Fibroblast of lung (primary cell): Measurements from ENCODE around the gene TEX19. TPM values are rescaled to one million over a fixed set of nuclear protein-coding genes. Genes with fewer than 3 reads are reported as not detected.

Source experiments
- DNase-seq, 2 donors: peaks; one replicate each; pipeline versions ENCODE4 v3.0.0 to v3.0.0-alpha.2; 2010; ENCODE audit warnings: low read depth in 2 of 2
- H2AFZ ChIP-seq: 2 replicates; pipeline ENCODE4 v1.5.1; 2012; ENCODE audit warnings: low read length, control low read depth, inconsistent platforms
- H3K27ac ChIP-seq: 2 replicates; pipeline ENCODE4 v1.5.1; 2011; ENCODE audit warnings: low read length, control low read depth; ENCODE audit not compliant: insufficient read depth
- H3K27me3 ChIP-seq: 2 replicates; pipeline ENCODE4 v1.5.1; 2011; ENCODE audit warnings: mild to moderate bottlenecking, low read length; ENCODE audit not compliant: control insufficient read depth, insufficient read depth
- H3K36me3 ChIP-seq: 2 replicates; pipeline ENCODE4 v1.5.1; 2011; ENCODE audit warnings: low read length; ENCODE audit not compliant: control insufficient read depth, insufficient read depth
- H3K4me1 ChIP-seq: 2 replicates; pipeline ENCODE4 v1.5.1; 2011; ENCODE audit warnings: low read length; ENCODE audit not compliant: control insufficient read depth, insufficient read depth; ENCODE audit errors: extremely low read depth
- H3K4me2 ChIP-seq: 2 replicates; pipeline ENCODE4 v1.5.1; 2011; ENCODE audit warnings: low read length, control low read depth; ENCODE audit not compliant: insufficient read depth; ENCODE audit errors: extremely low read depth
- H3K4me3 ChIP-seq, 4 experiments: fragments of 200-600 bp in 1 of 4; sonication (generic) in 1 of 4; replicated peaks in 1 of 4; 2 replicates each; pipeline ENCODE4 v1.5.1; 2011 to 2016; ENCODE audit warnings: low read length in 4 of 4, low read depth in 3 of 4, mild to moderate bottlenecking in 3 of 4, control low read depth in 2 of 4, inconsistent platforms in 1 of 4, mixed read lengths in 1 of 4; ENCODE audit not compliant: insufficient read depth in 1 of 4; ENCODE audit errors: control extremely low read depth in 1 of 4
- H3K79me2 ChIP-seq: 2 replicates; pipeline ENCODE4 v1.5.1; 2012; ENCODE audit warnings: mild to moderate bottlenecking, low read length, inconsistent platforms; ENCODE audit not compliant: control insufficient read depth, insufficient read depth
- H3K9ac ChIP-seq: 2 replicates; pipeline ENCODE4 v1.5.1; 2011; ENCODE audit warnings: mild to moderate bottlenecking, low read length, control low read depth; ENCODE audit not compliant: insufficient read depth
- H3K9me3 ChIP-seq: 2 replicates; pipeline ENCODE4 v1.5.1; 2012; ENCODE audit warnings: low read depth, low read length; ENCODE audit not compliant: control insufficient read depth, insufficient read depth
- H4K20me1 ChIP-seq: 2 replicates; pipeline ENCODE4 v1.5.1; 2011; ENCODE audit warnings: low read length; ENCODE audit not compliant: control insufficient read depth, insufficient read depth; ENCODE audit errors: extremely low read depth
- EZH2 ChIP-seq: IDR thresholded peaks from 2 replicates; pipeline ENCODE4 v1.5.1; 2012; ENCODE audit warnings: low read length, control low read depth, mild to moderate bottlenecking; ENCODE audit errors: missing control alignments
- polyA plus RNA-seq, 2 donors: library from polyadenylated mRNA; depleted of rRNA in 1 of 2; stranded (reverse) in 1 of 2; unstranded in 1 of 2; fragments of >200 nt; gene quantifications; 2 replicates each; pipeline ENCODE4 v1.2.1, GENCODE V29; 2011 to 2012; ENCODE audit warnings: missing spikeins in 1 of 2
- total RNA-seq: library from RNA; depleted of rRNA; stranded (reverse); fragments of >200 nt; gene quantifications from 2 replicates; pipeline ENCODE4 v1.2.1, GENCODE V29; 2014
- TF ChIP-seq, protein P1 (sequence below), 2 donors: IDR thresholded peaks in 1 of 2; conservative IDR thresholded peaks in 1 of 2; 1 replicate in 1 of 2; 2 replicates in 1 of 2; pipeline ENCODE4 v1.5.1; 2011 to 2012; ENCODE audit warnings: low read length in 2 of 2, control low read depth in 1 of 2, inconsistent platforms in 1 of 2, low read depth in 1 of 2, mild to moderate bottlenecking in 1 of 2

The TEX19 gene
- total and polyA plus RNA-seq, 2 donors (not counting 1 experiment from before 2014, with no cell fraction given): 0.05 to 0.17 TPM

DNA sequence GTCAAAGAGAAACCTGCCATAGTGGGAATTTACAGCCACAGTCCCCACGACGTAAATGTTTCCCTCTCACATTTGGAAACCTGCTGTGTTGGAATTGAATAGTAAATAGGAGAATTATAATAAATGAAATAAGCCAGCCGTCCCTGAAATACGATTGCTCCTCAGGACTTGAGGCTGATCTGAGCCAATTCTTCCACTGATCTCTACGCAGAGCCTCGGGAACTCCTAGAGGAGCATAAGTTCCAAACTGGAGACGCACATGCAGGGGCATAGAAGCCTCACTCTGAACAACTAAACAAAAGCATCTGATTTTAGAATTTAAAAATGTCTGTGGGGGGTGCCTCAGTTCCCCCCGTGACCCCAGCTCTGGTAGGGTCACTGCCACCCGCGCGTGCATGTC is 10.2 kb upstream of the TEX19 start:
- H3K4me2 ChIP-seq: no peak overlapping the region

DNA sequence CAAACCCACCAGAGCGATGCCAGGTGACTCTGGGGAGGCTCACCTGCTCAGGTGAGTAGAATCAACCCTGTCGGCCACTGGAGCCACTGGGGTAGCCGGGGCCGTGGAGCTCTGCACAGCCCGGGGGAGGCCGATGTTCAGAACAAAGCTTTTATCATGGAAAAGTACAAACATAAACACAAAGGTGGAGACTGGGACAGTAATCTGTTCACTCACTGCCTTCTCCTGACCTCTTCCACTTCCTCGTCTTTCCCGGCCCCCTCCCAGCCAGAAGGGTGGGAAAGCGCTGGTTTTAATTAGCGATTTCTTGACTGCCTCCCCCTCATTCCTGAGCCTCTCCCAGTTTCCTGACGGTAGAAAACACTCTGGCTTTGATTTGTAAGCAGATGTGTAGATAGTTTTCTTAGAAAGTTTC is 9.8 kb upstream of the TEX19 start:
- Histone ChIP-seq H3K4me1 (no peaks in the 10 kb centered on the region), H3K4me3 (no peak overlapping the region), H2AFZ (no peak overlapping the region), H3K36me3 (no peaks in the 10 kb centered on the region), H3K27me3 (peaks cover 6% of the 10 kb centered on the region), H3K79me2 (no peaks in the 10 kb centered on the region), H3K9me3 (no peaks in the 10 kb centered on the region), H4K20me1 (no peaks in the 10 kb centered on the region), H3K9ac (no peak overlapping the region), H3K27ac (no peak overlapping the region), H3K4me2 (peak overlapping the region; percentile 45)
- DNase-seq: no peak
- TF ChIP-seq, protein P1, sequence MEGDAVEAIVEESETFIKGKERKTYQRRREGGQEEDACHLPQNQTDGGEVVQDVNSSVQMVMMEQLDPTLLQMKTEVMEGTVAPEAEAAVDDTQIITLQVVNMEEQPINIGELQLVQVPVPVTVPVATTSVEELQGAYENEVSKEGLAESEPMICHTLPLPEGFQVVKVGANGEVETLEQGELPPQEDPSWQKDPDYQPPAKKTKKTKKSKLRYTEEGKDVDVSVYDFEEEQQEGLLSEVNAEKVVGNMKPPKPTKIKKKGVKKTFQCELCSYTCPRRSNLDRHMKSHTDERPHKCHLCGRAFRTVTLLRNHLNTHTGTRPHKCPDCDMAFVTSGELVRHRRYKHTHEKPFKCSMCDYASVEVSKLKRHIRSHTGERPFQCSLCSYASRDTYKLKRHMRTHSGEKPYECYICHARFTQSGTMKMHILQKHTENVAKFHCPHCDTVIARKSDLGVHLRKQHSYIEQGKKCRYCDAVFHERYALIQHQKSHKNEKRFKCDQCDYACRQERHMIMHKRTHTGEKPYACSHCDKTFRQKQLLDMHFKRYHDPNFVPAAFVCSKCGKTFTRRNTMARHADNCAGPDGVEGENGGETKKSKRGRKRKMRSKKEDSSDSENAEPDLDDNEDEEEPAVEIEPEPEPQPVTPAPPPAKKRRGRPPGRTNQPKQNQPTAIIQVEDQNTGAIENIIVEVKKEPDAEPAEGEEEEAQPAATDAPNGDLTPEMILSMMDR (conservative IDR thresholded peaks at IDR 0.05 in 1 of 2, IDR thresholded peaks at IDR 0.05 in 1 of 2; ENCODE audit: low read depth in 1 of 2, low read length in 2 of 2): no peak
- TF ChIP-seq EZH2: no peak

More for the DNA sequence above, 10.2 kb upstream of the TEX19 start:
- Histone ChIP-seq H3K27me3 (peaks cover 6% of the 10 kb centered on the region), H2AFZ (no peak overlapping the region), H3K4me3 (no peak overlapping the region), H4K20me1 (no peaks in the 10 kb centered on the region), H3K36me3 (no peaks in the 10 kb centered on the region), H3K9ac (no peak overlapping the region), H3K9me3 (no peaks in the 10 kb centered on the region), H3K27ac (no peak overlapping the region), H3K79me2 (no peaks in the 10 kb centered on the region), H3K4me1 (no peaks in the 10 kb centered on the region)
- no peak for DNase-seq
- TF ChIP-seq EZH2: no peak
- TF ChIP-seq, protein P1 (conservative IDR thresholded peaks at IDR 0.05 in 1 of 2, IDR thresholded peaks at IDR 0.05 in 1 of 2; ENCODE audit: low read depth in 1 of 2, low read length in 2 of 2): no peak

DNA sequence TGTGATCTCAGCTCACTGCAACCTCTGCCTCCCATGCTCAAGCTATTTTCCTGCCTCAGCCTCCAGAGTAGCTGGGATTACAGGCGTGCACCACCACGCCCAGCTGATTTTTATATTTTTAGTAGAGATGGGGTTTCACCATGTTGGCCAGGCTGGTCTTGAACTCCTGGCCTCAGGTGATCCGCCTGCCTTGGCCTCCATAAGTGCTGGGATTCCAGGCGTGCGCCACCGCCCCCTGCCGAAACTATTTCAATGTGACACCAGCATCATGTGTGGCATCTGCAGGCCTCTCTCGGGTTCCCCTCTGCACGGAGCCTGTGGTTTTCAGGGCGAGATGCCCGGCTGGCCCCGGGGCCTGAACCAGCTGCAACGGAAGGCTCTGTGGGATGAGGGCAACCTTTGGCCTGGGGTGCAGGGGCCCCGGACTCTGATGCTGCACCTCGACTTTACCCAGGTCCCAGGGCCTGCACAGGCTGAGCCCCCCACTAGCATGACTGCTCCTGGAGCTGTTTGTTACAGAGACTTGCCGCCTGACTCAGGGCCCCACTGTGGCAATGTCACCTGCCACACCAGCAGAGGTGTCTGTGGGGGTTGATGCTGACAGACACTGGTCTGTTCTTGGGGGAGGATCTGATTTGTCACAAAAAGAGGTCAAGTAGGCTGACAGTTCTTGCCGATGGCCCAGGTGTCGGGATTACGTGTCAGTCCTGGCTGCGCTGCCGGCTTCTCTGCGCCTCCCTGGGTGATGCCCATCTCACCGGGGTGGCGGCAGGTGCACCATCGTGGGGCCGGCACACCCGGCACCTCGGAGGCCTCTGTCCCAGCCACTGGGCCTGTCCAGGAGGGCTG is 8.6 kb upstream of the TEX19 start:
- Histone ChIP-seq H3K27ac (no peak overlapping the region), H2AFZ (no peak overlapping the region), H3K79me2 (no peaks in the 10 kb centered on the region), H3K4me1 (no peaks in the 10 kb centered on the region), H3K4me2 (no peak overlapping the region), H3K9ac (no peak overlapping the region), H4K20me1 (no peaks in the 10 kb centered on the region), H3K4me3 (no peak overlapping the region), H3K27me3 (peaks cover 6% of the 10 kb centered on the region), H3K36me3 (no peaks in the 10 kb centered on the region), H3K9me3 (no peaks in the 10 kb centered on the region)
- DNase-seq: no peak
- TF ChIP-seq, protein P1 (conservative IDR thresholded peaks at IDR 0.05 in 1 of 2, IDR thresholded peaks at IDR 0.05 in 1 of 2; ENCODE audit: low read depth in 1 of 2, low read length in 2 of 2): no peak
- no peak for TF ChIP-seq EZH2
